ENCODE measurements around the gene CLCF1. TPM values are rescaled to one million over a fixed set of nuclear protein-coding genes. Genes with fewer than 3 reads are reported as not detected.

CLCF1 gene
- total RNA-seq, 1 donor from 2014 or later: not detected

- H3K4me3 Mint-ChIP-seq (ENCODE audit: unreplicated experiment): peak overlapping the region; percentile 99
- no peak for DNase-seq
- H3K27ac Mint-ChIP-seq (ENCODE audit: unreplicated experiment): peak overlapping the region; percentile 94
- no peaks in the 10 kb centered on the region for H3K4me1 Mint-ChIP-seq (ENCODE audit: low read depth, unreplicated experiment)
- TF ChIP-seq, protein P1, sequence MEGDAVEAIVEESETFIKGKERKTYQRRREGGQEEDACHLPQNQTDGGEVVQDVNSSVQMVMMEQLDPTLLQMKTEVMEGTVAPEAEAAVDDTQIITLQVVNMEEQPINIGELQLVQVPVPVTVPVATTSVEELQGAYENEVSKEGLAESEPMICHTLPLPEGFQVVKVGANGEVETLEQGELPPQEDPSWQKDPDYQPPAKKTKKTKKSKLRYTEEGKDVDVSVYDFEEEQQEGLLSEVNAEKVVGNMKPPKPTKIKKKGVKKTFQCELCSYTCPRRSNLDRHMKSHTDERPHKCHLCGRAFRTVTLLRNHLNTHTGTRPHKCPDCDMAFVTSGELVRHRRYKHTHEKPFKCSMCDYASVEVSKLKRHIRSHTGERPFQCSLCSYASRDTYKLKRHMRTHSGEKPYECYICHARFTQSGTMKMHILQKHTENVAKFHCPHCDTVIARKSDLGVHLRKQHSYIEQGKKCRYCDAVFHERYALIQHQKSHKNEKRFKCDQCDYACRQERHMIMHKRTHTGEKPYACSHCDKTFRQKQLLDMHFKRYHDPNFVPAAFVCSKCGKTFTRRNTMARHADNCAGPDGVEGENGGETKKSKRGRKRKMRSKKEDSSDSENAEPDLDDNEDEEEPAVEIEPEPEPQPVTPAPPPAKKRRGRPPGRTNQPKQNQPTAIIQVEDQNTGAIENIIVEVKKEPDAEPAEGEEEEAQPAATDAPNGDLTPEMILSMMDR (IDR thresholded peaks at IDR 0.05; ENCODE audit: partially characterized antibody, unreplicated experiment): no peak
- no peaks in the 10 kb centered on the region for H3K36me3 Mint-ChIP-seq (ENCODE audit: unreplicated experiment)
- H3K27me3 Mint-ChIP-seq (ENCODE audit: unreplicated experiment): peaks cover 5% of the 10 kb centered on the region
- H3K9me3 Mint-ChIP-seq (ENCODE audit: unreplicated experiment): peaks cover 3% of the 10 kb centered on the region
These were observed 55.4 kb downstream of the CLCF1 start for GRCh38 chr11:67317888-67318555.

- Mint-ChIP-seq H3K27ac (ENCODE audit: unreplicated experiment) (peak overlapping the region; percentile 94), H3K4me3 (ENCODE audit: unreplicated experiment) (peak overlapping the region; percentile 99), H3K36me3 (ENCODE audit: unreplicated experiment) (no peaks in the 10 kb centered on the region), H3K4me1 (ENCODE audit: low read depth, unreplicated experiment) (no peaks in the 10 kb centered on the region), H3K9me3 (ENCODE audit: unreplicated experiment) (peaks cover 3% of the 10 kb centered on the region), H3K27me3 (ENCODE audit: unreplicated experiment) (peaks cover 3% of the 10 kb centered on the region)
- DNase-seq: peak; percentile 97
- TF ChIP-seq, protein P1 (IDR thresholded peaks at IDR 0.05; ENCODE audit: partially characterized antibody, unreplicated experiment): peak; percentile 81
These were observed 56.1 kb downstream of the CLCF1 start for GRCh38 chr11:67317205-67317887.

DNA sequence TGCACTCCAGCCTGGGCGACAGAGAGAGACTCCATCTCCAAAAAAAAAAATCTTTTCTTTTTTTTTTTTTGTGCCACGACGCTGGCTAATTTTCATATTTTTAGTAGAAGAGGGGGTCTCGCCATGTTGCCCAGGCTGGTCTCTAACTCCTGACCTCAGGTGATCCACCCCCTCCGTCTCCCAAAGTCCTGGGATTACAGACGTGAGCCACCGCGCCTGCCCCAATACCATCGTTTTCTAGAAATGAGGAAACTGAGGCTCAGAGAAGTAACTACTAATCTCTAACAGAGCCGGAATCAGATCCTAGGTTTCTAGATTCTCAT lies 56.6 kb downstream of the CLCF1 start:
- H3K9me3 Mint-ChIP-seq (ENCODE audit: unreplicated experiment): peaks cover 3% of the 10 kb centered on the region
- peaks cover 3% of the 10 kb centered on the region for H3K27me3 Mint-ChIP-seq (ENCODE audit: unreplicated experiment)
- no peaks in the 10 kb centered on the region for H3K36me3 Mint-ChIP-seq (ENCODE audit: unreplicated experiment)
- H3K27ac Mint-ChIP-seq (ENCODE audit: unreplicated experiment): peak overlapping the region; percentile 68
- H3K4me1 Mint-ChIP-seq (ENCODE audit: low read depth, unreplicated experiment): no peaks in the 10 kb centered on the region
- peak overlapping the region; percentile 99 for H3K4me3 Mint-ChIP-seq (ENCODE audit: unreplicated experiment)
- DNase-seq: no peak
- TF ChIP-seq, protein P1 (IDR thresholded peaks at IDR 0.05; ENCODE audit: partially characterized antibody, unreplicated experiment): no peak

DNA sequence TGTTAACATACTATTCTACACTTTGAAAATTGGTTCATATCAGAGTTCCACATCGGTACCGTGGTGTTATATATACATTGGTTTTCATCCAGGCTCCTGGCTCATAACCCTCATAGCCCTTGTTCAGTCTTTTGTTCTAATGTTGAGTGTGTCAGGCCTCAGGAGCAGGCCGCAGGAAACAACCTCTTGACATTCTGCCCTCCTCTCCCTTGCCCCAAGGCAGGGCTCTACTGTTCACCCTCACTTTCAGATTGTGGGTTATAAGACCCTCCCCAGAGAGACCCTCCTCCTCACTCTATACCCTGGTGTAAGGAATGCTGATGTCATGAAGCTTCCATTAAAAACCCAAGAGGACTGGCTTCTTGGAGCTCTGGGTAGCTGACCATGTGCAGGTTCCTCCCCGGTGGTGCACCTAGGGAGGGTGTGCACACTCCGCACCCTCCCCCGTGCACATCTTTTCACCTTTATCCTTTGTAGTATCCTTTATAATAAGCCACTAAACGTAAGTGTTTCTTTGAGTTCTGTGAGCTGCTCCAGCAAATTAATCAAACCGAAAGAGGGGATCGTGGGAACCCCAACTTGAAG lies 58.0 kb downstream of the CLCF1 start:
- H3K4me1 Mint-ChIP-seq (ENCODE audit: low read depth, unreplicated experiment): no peaks in the 10 kb centered on the region
- H3K9me3 Mint-ChIP-seq (ENCODE audit: unreplicated experiment): peaks cover 3% of the 10 kb centered on the region
- no peak overlapping the region for H3K4me3 Mint-ChIP-seq (ENCODE audit: unreplicated experiment)
- peaks cover 3% of the 10 kb centered on the region for H3K27me3 Mint-ChIP-seq (ENCODE audit: unreplicated experiment)
- H3K27ac Mint-ChIP-seq (ENCODE audit: unreplicated experiment): no peak overlapping the region
- H3K36me3 Mint-ChIP-seq (ENCODE audit: unreplicated experiment): no peaks in the 10 kb centered on the region
- TF ChIP-seq, protein P1 (IDR thresholded peaks at IDR 0.05; ENCODE audit: partially characterized antibody, unreplicated experiment): no peak
- no peak for DNase-seq

GRCh38 chr11:67314218-67314617 lies 59.2 kb downstream of the CLCF1 start:
- H3K27ac Mint-ChIP-seq (ENCODE audit: unreplicated experiment): no peak overlapping the region

More at GRCh38 chr11:67314218-67314617, 59.2 kb downstream of the CLCF1 start:
- Mint-ChIP-seq H3K4me3 (ENCODE audit: unreplicated experiment) (no peak overlapping the region), H3K9me3 (ENCODE audit: unreplicated experiment) (peaks cover 5% of the 10 kb centered on the region), H3K27me3 (ENCODE audit: unreplicated experiment) (peaks cover 3% of the 10 kb centered on the region), H3K36me3 (ENCODE audit: unreplicated experiment) (no peaks in the 10 kb centered on the region), H3K4me1 (ENCODE audit: low read depth, unreplicated experiment) (no peaks in the 10 kb centered on the region)
- no peak for DNase-seq
- TF ChIP-seq, protein P1 (IDR thresholded peaks at IDR 0.05; ENCODE audit: partially characterized antibody, unreplicated experiment): no peak
